ENCODE data around the gene RBMS2. TPM values are rescaled to one million over a fixed set of nuclear protein-coding genes. Genes with fewer than 3 reads are reported as not detected.

Gene RBMS2
- total RNA-seq, 8 experiments from 2014 or later: 2.6 to 12.9 (median 6.0) TPM

GRCh38 chr12:56521209-56521589, 421 bp upstream of the RBMS2 start:
- H3K4me1 ChIP-seq (replicated peaks in 1 of 2): peaks cover 8 to 9% of the 10 kb centered on the region in 2 donors
- H3K4me3 ChIP-seq: peak overlapping the region; percentile 40 to 52 (median 50)
- ATAC-seq (replicated peaks in 6 of 8): peak in 7 of 8 experiments; percentile 9 to 35 (median 31)
- H3K27ac ChIP-seq: no peak overlapping the region
- in situ Hi-C loops (cut with MboI; ENCODE audit: low pct_unique_long_range_greater_than_20kb in 2 of 9, low sequenced_read_pairs in 9 of 9, unreplicated experiment in 9 of 9): loop anchor here in 2 of 9 experiments (25.0 kb wide), 2 partner anchors 466 to 516 kb away; a partner anchor contains a TSS
- WGBS, 10 experiments: 28 to 100% (median 71%) methylated on average over 1 to 8 of the region's 8 CpGs; no CpG with 5 or more reads in 2 of the 10 experiments

GRCh38 chr12:56522411-56523193, 982 bp downstream of the RBMS2 start:
- ATAC-seq (replicated peaks in 6 of 8): peak; percentile 4 to 35 (median 26)
- Histone ChIP-seq H3K27ac (no peak overlapping the region), H3K4me3 (peak overlapping the region; percentile 40 to 52 (median 50)), H3K4me1 (replicated peaks in 1 of 2) (peaks cover 8 to 9% of the 10 kb centered on the region in 2 donors)
- in situ Hi-C loops (cut with MboI; ENCODE audit: low pct_unique_long_range_greater_than_20kb in 2 of 9, low sequenced_read_pairs in 9 of 9, unreplicated experiment in 9 of 9): loop anchor here in 2 of 9 experiments (25.0 kb wide), 2 partner anchors 465 to 515 kb away; a partner anchor contains a TSS
- WGBS, 10 experiments: 0 to 32% (median 18%) methylated on average over 1 to 4 of the region's 4 CpGs; no CpG with 5 or more reads in 2 of the 10 experiments

GRCh38 chr12:56528846-56529245, 7.2 kb downstream of the RBMS2 start:
- in situ Hi-C loops (cut with MboI; ENCODE audit: low pct_unique_long_range_greater_than_20kb in 2 of 9, low sequenced_read_pairs in 9 of 9, unreplicated experiment in 9 of 9): no loop called here
- no peak overlapping the region for H3K27ac ChIP-seq
- no peaks in the 10 kb centered on the region for H3K4me1 ChIP-seq (replicated peaks in 1 of 2)
- ATAC-seq (replicated peaks in 6 of 8): no peak
- H3K4me3 ChIP-seq: no peak overlapping the region
- 80 to 100% (median 82%) methylated on average over 1 of the region's 1 CpG; no CpG with 5 or more reads in 4 of the 10 experiments for WGBS, 10 experiments

- ATAC-seq (replicated peaks in 6 of 8): no peak
- H3K27ac ChIP-seq: no peak overlapping the region
- in situ Hi-C loops (cut with MboI; ENCODE audit: low pct_unique_long_range_greater_than_20kb in 2 of 9, low sequenced_read_pairs in 9 of 9, unreplicated experiment in 9 of 9): no loop called here
- H3K4me1 ChIP-seq (replicated peaks in 1 of 2): no peaks in the 10 kb centered on the region
- no peak overlapping the region for H3K4me3 ChIP-seq
- 70 to 100% (median 90%) methylated on average over 1 to 4 of the region's 4 CpGs; no CpG with 5 or more reads in 1 of the 10 experiments for WGBS, 10 experiments
Observed at GRCh38 chr12:56529656-56530055, 8.0 kb downstream of the RBMS2 start.

GRCh38 chr12:56530390-56531055, 8.9 kb downstream of the RBMS2 start:
- H3K4me3 ChIP-seq: no peak overlapping the region
- ATAC-seq (replicated peaks in 6 of 8): no peak
- no peaks in the 10 kb centered on the region for H3K4me1 ChIP-seq (replicated peaks in 1 of 2)
- WGBS, 10 experiments: 43 to 97% (median 79%) methylated on average over 2 to 7 of the region's 7 CpGs; no CpG with 5 or more reads in 1 of the 10 experiments
- in situ Hi-C loops (cut with MboI; ENCODE audit: low pct_unique_long_range_greater_than_20kb in 2 of 9, low sequenced_read_pairs in 9 of 9, unreplicated experiment in 9 of 9): no loop called here
- no peak overlapping the region for H3K27ac ChIP-seq

- no peak overlapping the region for H3K4me3 ChIP-seq
- no peak overlapping the region for H3K27ac ChIP-seq
- H3K4me1 ChIP-seq (replicated peaks in 1 of 2): no peaks in the 10 kb centered on the region
- no peak for ATAC-seq (replicated peaks in 6 of 8)
- in situ Hi-C loops (cut with MboI; ENCODE audit: low pct_unique_long_range_greater_than_20kb in 2 of 9, low sequenced_read_pairs in 9 of 9, unreplicated experiment in 9 of 9): no loop called here
Observed at GRCh38 chr12:56537546-56537945, 15.9 kb downstream of the RBMS2 start.

GRCh38 chr12:56541631-56542030, 20.0 kb downstream of the RBMS2 start:
- peak in 2 of 8 experiments; percentile 70 to 87 for ATAC-seq (replicated peaks in 6 of 8)
- H3K4me3 ChIP-seq: no peak overlapping the region
- H3K4me1 ChIP-seq (replicated peaks in 1 of 2): no peaks in the 10 kb centered on the region
- in situ Hi-C loops (cut with MboI; ENCODE audit: low pct_unique_long_range_greater_than_20kb in 2 of 9, low sequenced_read_pairs in 9 of 9, unreplicated experiment in 9 of 9): no loop called here
- no peak overlapping the region for H3K27ac ChIP-seq
- 0 to 80% (median 25%) methylated on average over 1 to 2 of the region's 2 CpGs; no CpG with 5 or more reads in 1 of the 10 experiments for WGBS, 10 experiments

GRCh38 chr12:56542164-56542563, 20.5 kb downstream of the RBMS2 start:
- Histone ChIP-seq H3K4me1 (replicated peaks in 1 of 2) (no peaks in the 10 kb centered on the region), H3K27ac (no peak overlapping the region), H3K4me3 (no peak overlapping the region)
- ATAC-seq (replicated peaks in 6 of 8): no peak
- WGBS, 10 experiments: 42 to 100% (median 83%) methylated on average over 1 to 4 of the region's 4 CpGs; no CpG with 5 or more reads in 1 of the 10 experiments
- in situ Hi-C loops (cut with MboI; ENCODE audit: low pct_unique_long_range_greater_than_20kb in 2 of 9, low sequenced_read_pairs in 9 of 9, unreplicated experiment in 9 of 9): no loop called here

GRCh38 chr12:56545023-56545604, 23.5 kb downstream of the RBMS2 start:
- no peak overlapping the region for H3K27ac ChIP-seq
- in situ Hi-C loops (cut with MboI; ENCODE audit: low pct_unique_long_range_greater_than_20kb in 2 of 9, low sequenced_read_pairs in 9 of 9, unreplicated experiment in 9 of 9): no loop called here

GRCh38 chr12:56546680-56547079, 25.1 kb downstream of the RBMS2 start:
- H3K27ac ChIP-seq: no peak overlapping the region
- H3K4me3 ChIP-seq: no peak overlapping the region
- in situ Hi-C loops (cut with MboI; ENCODE audit: low pct_unique_long_range_greater_than_20kb in 2 of 9, low sequenced_read_pairs in 9 of 9, unreplicated experiment in 9 of 9): no loop called here
- WGBS, 10 experiments: 77 to 100% (median 93%) methylated on average over 1 to 5 of the region's 5 CpGs; no CpG with 5 or more reads in 3 of the 10 experiments
- ATAC-seq (replicated peaks in 6 of 8): no peak
- no peaks in the 10 kb centered on the region for H3K4me1 ChIP-seq (replicated peaks in 1 of 2)

More at GRCh38 chr12:56545023-56545604, 23.5 kb downstream of the RBMS2 start:
- WGBS, 10 experiments: 85 to 100% (median 94%) methylated on average over 2 to 3 of the region's 3 CpGs; no CpG with 5 or more reads in 1 of the 10 experiments
- no peak overlapping the region for H3K4me3 ChIP-seq
- no peak for ATAC-seq (replicated peaks in 6 of 8)
- no peaks in the 10 kb centered on the region for H3K4me1 ChIP-seq (replicated peaks in 1 of 2)

- 86 to 100% (median 90%) methylated on average over 1 to 5 of the region's 5 CpGs; no CpG with 5 or more reads in 1 of the 10 experiments for WGBS, 10 experiments
- no peak for ATAC-seq (replicated peaks in 6 of 8)
- in situ Hi-C loops (cut with MboI; ENCODE audit: low pct_unique_long_range_greater_than_20kb in 2 of 9, low sequenced_read_pairs in 9 of 9, unreplicated experiment in 9 of 9): no loop called here
Observed at GRCh38 chr12:56551070-56551469, 29.4 kb downstream of the RBMS2 start.

GRCh38 chr12:56565510-56566101, 44.0 kb downstream of the RBMS2 start:
- no peak overlapping the region for H3K4me3 ChIP-seq
- H3K4me1 ChIP-seq (replicated peaks in 1 of 2): no peaks in the 10 kb centered on the region
- 20 to 72% (median 58%) methylated on average over 1 to 5 of the region's 6 CpGs; no CpG with 5 or more reads in 5 of the 10 experiments for WGBS, 10 experiments
- in situ Hi-C loops (cut with MboI; ENCODE audit: low pct_unique_long_range_greater_than_20kb in 2 of 9, low sequenced_read_pairs in 9 of 9, unreplicated experiment in 9 of 9): no loop called here
- H3K27ac ChIP-seq: no peak overlapping the region
- peak in 6 of 8 experiments; percentile 25 to 97 (median 68) for ATAC-seq (replicated peaks in 6 of 8)

More at GRCh38 chr12:56551070-56551469, 29.4 kb downstream of the RBMS2 start:
- H3K27ac ChIP-seq: no peak overlapping the region
- H3K4me3 ChIP-seq: no peak overlapping the region
- no peaks in the 10 kb centered on the region for H3K4me1 ChIP-seq (replicated peaks in 1 of 2)

All from motor neuron (in vitro differentiated cells).